ENCODE data around the gene STRADA. TPM values are rescaled to one million over a fixed set of nuclear protein-coding genes. Genes with fewer than 3 reads are reported as not detected.

STRADA gene
- total and polyA plus RNA-seq, 2 donors (not counting 3 experiments of a cell fraction or from before 2014, with no cell fraction given) = 47.0 to 53.6 TPM

- Histone ChIP-seq H3K9ac (replicated peaks; ENCODE audit: extremely low read depth, insufficient read depth, low read length) (no peak overlapping the region), H3K4me1 (ENCODE audit: control insufficient read depth, extremely low read depth, insufficient read depth, low read length) (no peaks in the 10 kb centered on the region), H3K4me3 (replicated peaks in 1 of 3; ENCODE audit: insufficient read depth in 1 of 3, low read depth in 1 of 3, low read length in 3 of 3) (no peak overlapping the region), H3K27me3 (ENCODE audit: control insufficient read depth in 2 of 2, insufficient read depth in 2 of 2, low read length in 2 of 2) (no peaks in the 10 kb centered on the region), H3K79me2 (ENCODE audit: control insufficient read depth, insufficient read depth, low read length) (no peaks in the 10 kb centered on the region), H2AFZ (ENCODE audit: low read depth, low read length) (no peak overlapping the region), H4K20me1 (replicated peaks; ENCODE audit: control insufficient read depth, extremely low read depth, insufficient read depth, low read length) (no peaks in the 10 kb centered on the region), H3K9me1 (replicated peaks; ENCODE audit: control insufficient read depth, extremely low read depth, insufficient read depth, low read length) (no peaks in the 10 kb centered on the region), H3K36me3 (ENCODE audit: control insufficient read depth in 2 of 2, extremely low read depth in 1 of 2, insufficient read depth in 2 of 2, low read length in 2 of 2) (peaks cover 9 to 64% of the 10 kb centered on the region in 2 experiments), H3K4me2 (ENCODE audit: insufficient read depth, low read length) (no peak overlapping the region), H3K27ac (ENCODE audit: insufficient read depth, low read depth, low read length) (no peak overlapping the region), H3K9me3 (replicated peaks; ENCODE audit: control insufficient read depth, insufficient read depth, low read length) (no peaks in the 10 kb centered on the region)
- ChIA-PET CTCF (interaction anchor here (1.2 to 1.5 kb wide), 2 partner anchors 8 to 12 kb away, joined by 3 to 4 read pairs; no protein-coding TSS in a partner anchor), POLR2A (no interaction called here)
- no peak for TF ChIP-seq POLR2AphosphoS5 (IDR thresholded peaks at IDR 0.05; ENCODE audit: insufficient read depth, low read depth, low read length)
- TF ChIP-seq CTCF (IDR thresholded peaks at IDR 0.05; ENCODE audit: extremely low read depth in 1 of 2, insufficient read depth in 1 of 2, low read depth in 1 of 2, low read length in 2 of 2) = no peak
- no peak for TF ChIP-seq JUN (IDR thresholded peaks at IDR 0.05; ENCODE audit: borderline replicate concordance, insufficient read depth, insufficient read length, low read depth)
- TF ChIP-seq FOS (IDR thresholded peaks at IDR 0.05; ENCODE audit: borderline replicate concordance, insufficient read depth, low read length) = no peak
- dilution Hi-C loops (cut with MboI; ENCODE audit: extremely low pct_ligation_motif_present, low sequenced_read_pairs) = no loop called here
- intact Hi-C loops (cut with micrococcal nuclease) = no loop called here
- FAIRE-seq = no peak
- no peak for DNase-seq (ENCODE audit: low read depth, low spot score)
- BruUV-seq (replicated peaks) = no TSS peak
Measured at GRCh38 chr17:63689479-63689878, 52.1 kb downstream of the STRADA start.

- CTCF ChIA-PET = interaction anchor here (2.1 kb wide), 1 partner anchor 8 kb away, joined by 7 read pairs; no protein-coding TSS in a partner anchor
Measured at GRCh38 chr17:63688396-63689020, 53.1 kb downstream of the STRADA start.

More at GRCh38 chr17:63688396-63689020, 53.1 kb downstream of the STRADA start:
- dilution Hi-C loops (cut with MboI; ENCODE audit: extremely low pct_ligation_motif_present, low sequenced_read_pairs) = no loop called here
- Histone ChIP-seq H3K79me2 (ENCODE audit: control insufficient read depth, insufficient read depth, low read length) (no peaks in the 10 kb centered on the region), H3K9ac (replicated peaks; ENCODE audit: extremely low read depth, insufficient read depth, low read length) (no peak overlapping the region), H3K9me3 (replicated peaks; ENCODE audit: control insufficient read depth, insufficient read depth, low read length) (no peaks in the 10 kb centered on the region), H3K4me3 (replicated peaks in 1 of 3; ENCODE audit: insufficient read depth in 1 of 3, low read depth in 1 of 3, low read length in 3 of 3) (no peak overlapping the region), H4K20me1 (replicated peaks; ENCODE audit: control insufficient read depth, extremely low read depth, insufficient read depth, low read length) (no peaks in the 10 kb centered on the region), H3K27ac (ENCODE audit: insufficient read depth, low read depth, low read length) (no peak overlapping the region), H2AFZ (ENCODE audit: low read depth, low read length) (no peak overlapping the region), H3K4me2 (ENCODE audit: insufficient read depth, low read length) (no peak overlapping the region), H3K27me3 (ENCODE audit: control insufficient read depth in 2 of 2, insufficient read depth in 2 of 2, low read length in 2 of 2) (no peaks in the 10 kb centered on the region), H3K4me1 (ENCODE audit: control insufficient read depth, extremely low read depth, insufficient read depth, low read length) (no peaks in the 10 kb centered on the region), H3K36me3 (ENCODE audit: control insufficient read depth in 2 of 2, extremely low read depth in 1 of 2, insufficient read depth in 2 of 2, low read length in 2 of 2) (peaks cover 9 to 59% of the 10 kb centered on the region in 2 experiments), H3K9me1 (replicated peaks; ENCODE audit: control insufficient read depth, extremely low read depth, insufficient read depth, low read length) (no peaks in the 10 kb centered on the region)
- intact Hi-C loops (cut with micrococcal nuclease) = no loop called here
- FAIRE-seq = no peak
- no peak for DNase-seq (ENCODE audit: low read depth, low spot score)
- BruUV-seq (replicated peaks) = no TSS peak
- no peak for TF ChIP-seq CTCF (IDR thresholded peaks at IDR 0.05; ENCODE audit: extremely low read depth in 1 of 2, insufficient read depth in 1 of 2, low read depth in 1 of 2, low read length in 2 of 2)
- TF ChIP-seq EZH2 (IDR thresholded peaks at IDR 0.05; ENCODE audit: borderline replicate concordance, low read depth, low read length, severe bottlenecking) = no peak
- no peak for TF ChIP-seq MYC (IDR thresholded peaks at IDR 0.05; ENCODE audit: low read depth, low read length)
- no peak for TF ChIP-seq JUN (IDR thresholded peaks at IDR 0.05; ENCODE audit: borderline replicate concordance, insufficient read depth, insufficient read length, low read depth)
- TF ChIP-seq POLR2A (IDR thresholded peaks at IDR 0.05; ENCODE audit: low read depth, low read length) = no peak
- no peak for TF ChIP-seq FOS (IDR thresholded peaks at IDR 0.05; ENCODE audit: borderline replicate concordance, insufficient read depth, low read length)
- TF ChIP-seq POLR2AphosphoS5 (IDR thresholded peaks at IDR 0.05; ENCODE audit: insufficient read depth, low read depth, low read length) = no peak
- no peak for TF ChIP-seq GATA2 (IDR thresholded peaks at IDR 0.05; ENCODE audit: insufficient read depth, insufficient read length, low read depth, low read length)
- TF ChIP-seq MAX (IDR thresholded peaks at IDR 0.05; ENCODE audit: insufficient read depth, insufficient read length) = no peak
- POLR2A ChIA-PET = no interaction called here

Measured in endothelial cell of umbilical vein (primary cell).